NK-92 (cell line): ENCODE results near the gene ADRA2B.

ENCODE experiments used
- DNase-seq: peaks from one replicate; lab custom pipeline; 2025; ENCODE audit not compliant: unreplicated experiment; lab: John Stamatoyannopoulos, UW

ADRA2B gene

DNA sequence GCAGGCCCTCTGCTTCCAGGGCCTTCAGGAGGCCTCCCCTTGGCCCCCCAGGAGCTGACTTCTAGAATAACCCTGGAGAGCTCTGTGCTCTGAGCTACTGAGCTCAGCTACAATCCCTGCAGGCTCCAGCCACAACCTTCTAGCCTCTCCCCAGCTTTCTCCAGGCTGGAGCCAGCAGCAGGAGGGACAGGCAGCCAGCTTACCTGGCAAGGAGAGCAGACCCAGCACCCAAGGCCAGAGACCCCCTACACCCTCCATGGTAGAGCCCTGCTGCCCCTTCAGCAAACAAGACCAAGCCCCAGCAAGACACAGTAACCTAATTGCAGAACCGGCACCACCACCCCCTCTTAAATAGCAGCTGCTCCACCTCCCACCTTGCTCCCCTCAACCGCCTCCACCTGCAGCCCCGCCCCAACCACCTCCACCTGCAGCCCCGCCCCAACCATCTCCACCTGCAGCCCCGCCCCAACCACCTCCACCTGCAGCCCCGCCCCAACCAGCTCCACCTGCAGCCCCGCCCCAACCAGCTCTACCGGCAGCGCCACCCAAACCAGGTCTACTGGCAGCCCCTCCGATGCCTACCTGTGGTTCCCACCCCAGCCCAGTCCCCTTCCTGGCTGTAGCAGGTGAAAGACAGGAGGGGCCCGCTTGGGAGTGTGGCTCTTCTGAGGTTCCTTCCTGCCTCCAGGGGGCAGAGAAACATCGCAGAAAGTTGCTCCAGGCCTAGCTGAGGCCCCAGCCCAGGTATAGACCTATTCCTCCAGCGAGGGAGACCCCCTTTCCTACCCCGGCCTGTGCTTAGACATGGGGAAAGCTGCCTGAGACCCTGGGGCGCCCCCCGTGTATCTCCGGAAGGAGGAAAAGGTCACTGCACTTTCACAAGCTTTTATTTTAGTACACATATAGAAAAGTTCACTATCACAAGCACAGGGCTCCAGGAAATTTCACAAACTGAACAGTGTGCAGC lies 22.1 kb upstream of the ADRA2B start, which contains the start of gene ASTL:
Gene ASTL, minus strand, starts transcription at position 324 of the 967 bp plus-strand sequence. Its CDS starts 66 bp downstream, at position 258.
- no peak for DNase-seq

DNA sequence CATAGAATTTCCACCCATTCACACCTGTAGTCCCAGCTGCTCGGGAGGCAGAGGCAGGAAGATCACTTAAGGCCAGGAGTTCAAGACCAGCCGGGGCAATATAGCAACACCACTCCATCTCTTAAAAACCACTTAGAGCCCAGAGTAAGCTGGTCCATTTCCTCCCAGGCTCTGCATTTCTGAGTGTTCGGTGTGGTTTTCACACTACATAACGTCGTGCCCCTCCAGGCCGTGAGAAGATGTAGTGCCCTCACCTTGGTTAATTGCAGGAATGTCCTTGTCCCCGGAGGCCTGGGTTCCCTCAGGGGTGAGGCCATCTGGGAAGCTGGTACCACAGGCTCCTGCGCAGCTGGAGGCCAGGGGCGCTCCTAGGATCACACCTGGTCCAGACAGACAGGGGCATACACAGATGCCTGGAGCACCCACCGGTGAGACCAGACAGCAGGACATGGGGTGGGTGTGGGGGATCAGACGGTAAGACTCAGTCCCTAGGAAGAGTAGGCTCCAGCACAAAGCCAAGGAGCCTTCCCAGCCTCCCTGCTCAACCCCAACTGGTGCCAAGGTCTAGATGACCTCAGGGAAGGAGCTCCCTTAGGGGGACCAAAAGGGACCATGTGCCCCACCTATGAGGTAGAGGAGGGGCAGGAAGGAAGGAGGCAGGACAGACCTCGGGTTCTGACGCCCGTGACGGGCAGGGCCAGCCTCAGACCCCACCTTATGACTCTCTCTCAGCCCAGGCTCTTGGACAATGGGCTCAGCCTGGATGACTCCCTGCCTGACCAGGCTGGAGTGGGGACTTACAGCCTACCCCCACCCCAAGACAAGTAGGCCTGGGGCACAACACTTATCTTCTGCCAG lies 21.2 kb upstream of the ADRA2B start:
- DNase-seq, result no peak

DNA sequence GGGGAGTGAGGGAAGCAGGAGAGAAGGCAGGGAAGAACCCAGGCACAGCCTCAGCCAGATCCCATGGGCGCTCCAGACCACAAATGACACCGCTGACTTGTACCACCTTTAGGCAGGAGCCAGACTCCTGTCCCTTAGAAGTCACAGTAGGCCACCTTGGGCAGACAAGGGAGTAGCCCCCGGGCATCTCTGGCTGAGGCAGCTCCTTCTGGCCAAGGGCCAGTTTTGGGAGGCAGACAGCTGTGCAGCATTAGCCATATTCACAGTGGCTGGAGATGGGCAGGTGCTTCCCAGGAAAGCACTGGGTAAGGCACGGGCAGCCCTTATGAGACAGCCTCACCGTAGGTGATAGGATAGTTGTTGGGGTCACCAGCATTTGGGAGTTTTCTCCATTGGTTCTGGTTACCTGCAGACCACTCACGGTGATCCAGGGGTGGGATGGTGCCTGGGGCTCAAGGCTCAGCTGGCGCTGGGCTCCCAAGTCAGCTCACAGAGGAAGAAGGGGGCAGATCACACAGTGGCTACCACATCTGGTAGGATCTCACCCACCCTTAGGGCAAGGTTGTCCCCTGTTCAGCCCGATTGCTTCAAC lies 19.9 kb upstream of the ADRA2B start:
- no peak for DNase-seq

DNA sequence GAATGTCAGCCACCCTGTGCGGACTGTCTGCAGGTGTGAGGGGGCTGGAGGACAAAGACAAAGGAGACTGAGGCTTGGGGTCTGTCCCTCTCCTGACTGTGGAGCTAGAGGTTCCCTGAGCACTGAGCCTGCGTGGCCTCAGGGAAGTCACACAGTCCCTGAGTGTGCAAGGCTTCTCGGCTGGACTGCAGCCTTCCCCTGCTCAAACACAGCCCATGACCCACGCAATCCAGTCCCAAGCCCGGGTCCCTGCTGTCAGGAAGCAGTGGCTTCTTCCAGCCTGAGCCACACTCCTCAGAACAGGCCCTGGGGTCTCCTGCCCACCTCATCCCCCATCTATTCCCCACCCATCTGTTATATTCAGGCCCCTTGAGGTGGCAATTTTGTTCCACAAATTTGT lies 19.2 kb upstream of the ADRA2B start:
- DNase-seq, result no peak

DNA sequence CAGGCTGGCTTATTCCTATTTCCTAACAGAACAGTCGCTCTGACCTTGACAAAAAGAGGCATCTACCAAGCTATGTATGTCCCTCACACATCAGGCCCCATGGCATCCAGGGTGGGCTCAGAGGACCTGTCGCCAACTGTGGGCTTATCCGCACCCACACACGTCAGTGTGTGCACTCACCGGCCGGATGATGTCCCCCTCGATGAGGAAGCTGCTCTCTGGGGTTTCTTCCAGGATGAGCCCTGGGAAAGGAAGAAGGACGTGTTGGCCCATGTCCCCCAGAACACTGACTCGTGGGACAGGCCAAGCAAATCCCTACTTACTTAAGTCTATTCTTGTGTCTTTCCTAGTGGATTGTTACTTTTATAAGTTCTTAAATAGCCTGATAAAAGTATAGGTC lies 18.8 kb upstream of the ADRA2B start:
- no peak for DNase-seq

DNA sequence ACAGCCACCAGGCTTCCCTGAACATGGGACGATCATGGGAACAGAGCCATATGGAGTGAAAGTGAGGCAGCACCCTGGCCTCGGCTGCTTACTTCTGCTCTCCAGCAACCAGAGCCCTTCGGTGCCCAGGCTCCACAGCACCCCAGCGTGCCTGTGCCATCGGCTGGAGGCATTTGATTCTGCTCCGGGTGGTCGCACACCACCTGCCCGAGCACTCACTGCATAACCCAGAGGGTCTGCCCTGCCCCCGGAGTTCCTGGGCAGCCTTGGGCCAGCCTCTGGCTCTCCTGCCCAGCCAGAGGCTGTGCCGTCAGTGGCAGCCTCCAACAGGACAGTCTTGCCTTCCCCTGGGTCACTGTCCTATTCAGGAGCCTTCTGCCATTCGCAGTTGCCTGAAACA lies 18.1 kb upstream of the ADRA2B start:
- DNase-seq, result no peak

DNA sequence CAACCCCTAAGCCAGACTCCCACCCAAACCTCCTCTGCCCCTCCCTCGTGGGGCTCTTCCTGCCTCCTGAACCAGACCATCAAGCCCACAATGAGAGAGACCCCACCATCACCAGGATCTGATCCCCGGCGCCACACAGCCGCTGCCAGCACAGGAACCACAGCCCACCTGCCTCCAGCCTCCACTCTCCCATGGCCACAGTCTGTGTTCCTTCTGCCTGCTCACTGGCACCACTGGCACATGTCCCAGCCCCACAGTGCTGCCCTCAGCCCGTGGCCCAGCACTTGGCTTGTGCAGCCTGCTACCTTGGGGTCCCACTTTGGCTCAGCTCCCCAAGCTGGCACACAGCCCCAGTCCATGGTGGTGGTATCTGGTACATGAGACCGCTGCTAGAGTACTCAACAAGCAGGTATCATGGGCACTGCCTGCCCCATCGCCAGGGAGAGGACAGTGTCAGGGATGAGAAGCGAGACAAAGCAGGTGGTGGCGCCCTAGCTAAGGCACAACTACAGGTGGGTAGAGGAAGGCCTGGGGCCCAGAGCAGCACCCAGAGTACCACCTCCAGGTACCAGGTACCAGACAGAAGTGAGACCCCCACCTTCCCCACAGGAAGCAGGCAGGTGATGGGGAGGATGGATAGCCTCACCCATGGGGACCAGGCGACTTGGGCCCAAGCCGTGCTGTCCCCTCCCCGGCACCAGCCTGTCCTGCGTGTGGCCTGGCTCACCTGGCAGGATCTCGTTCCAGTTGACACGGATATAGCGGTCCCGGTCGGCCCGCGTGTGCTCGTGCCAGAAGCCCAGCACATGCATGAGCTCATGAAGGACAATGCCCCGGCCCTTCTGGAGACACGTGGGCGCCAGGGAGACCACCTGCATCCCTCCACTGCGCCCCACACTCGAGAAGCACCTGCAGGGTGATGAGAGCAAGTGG lies 15.7 kb upstream of the ADRA2B start:
- no peak for DNase-seq

DNA sequence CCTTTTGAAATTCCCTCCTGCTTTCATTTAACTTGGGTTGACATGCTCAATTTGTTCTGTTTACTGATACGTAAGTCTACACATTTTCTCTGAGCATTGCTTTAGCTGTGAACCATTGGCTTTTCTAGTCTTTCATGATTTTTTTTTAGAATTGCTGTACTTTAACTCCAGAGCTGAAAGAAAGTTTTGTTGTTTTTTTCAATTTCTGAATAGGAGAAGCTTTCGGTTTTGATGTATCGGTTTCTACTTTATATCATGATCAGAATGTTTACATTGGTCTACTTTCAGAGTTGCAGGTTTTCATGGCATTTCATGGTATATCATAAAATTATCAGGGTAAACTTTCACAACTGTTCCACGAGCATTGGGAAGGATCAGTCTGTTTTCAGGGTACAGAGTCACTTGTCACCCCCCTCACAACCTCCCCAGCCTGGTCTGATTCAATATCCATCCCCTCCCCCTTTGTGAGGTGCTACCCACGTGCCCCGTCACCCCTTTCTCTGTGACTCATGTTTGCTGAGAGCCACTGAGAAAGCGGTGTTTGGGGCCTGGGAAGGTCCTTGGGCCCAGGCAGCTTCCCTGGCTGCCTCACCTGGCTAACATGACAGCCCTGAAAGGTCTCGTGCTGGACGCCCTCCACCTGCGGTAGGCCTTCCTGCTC lies 14.9 kb upstream of the ADRA2B start:
- no peak for DNase-seq

DNA sequence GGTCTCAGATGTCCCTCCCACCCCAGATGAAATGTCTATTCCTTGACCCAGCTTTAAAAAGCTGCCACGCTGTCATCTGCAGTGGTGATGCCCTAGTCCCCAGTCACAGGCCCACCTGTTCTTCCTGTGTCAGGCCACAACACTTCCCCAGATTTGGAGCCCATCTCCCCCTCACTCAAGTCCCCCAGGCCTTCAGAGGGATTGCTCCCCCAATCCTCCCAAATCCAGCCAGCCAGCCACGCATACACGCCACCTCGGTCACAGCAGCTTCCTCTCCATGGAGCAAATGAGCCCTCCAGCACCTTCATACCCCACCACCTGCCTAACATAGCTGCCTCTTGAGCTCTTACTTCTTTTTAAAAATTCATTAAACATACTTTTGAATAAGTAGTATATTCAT lies 14.1 kb upstream of the ADRA2B start:
- no peak for DNase-seq

DNA sequence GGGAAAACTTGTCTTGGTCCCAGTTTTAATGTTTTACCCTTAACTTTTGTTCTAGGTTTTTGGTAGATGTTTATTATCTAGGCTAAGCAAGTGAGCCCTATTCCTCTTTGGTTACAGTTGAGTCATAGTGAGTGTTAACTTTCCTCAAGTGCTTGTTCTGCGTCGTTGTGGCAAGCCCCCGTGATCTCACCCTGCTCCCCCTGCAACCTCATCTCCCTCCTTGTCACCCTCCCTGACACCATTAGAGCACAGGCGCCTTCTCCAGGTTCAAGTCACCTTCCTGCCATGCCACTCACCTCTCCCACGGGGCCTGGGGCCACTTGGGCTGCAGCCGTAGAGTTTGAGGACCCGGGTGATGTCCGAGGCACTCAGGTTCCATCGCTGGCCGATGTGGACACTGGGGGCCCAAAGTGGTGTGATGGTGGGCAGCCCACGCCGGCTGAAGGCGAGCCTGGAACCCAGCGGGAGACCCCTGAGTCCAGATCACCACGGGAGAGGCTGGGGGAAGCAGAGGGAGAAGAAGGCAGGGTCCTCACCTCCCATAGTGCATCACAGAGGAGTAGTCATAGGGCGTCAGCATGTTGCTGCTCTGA lies 13.3 kb upstream of the ADRA2B start:
- no peak for DNase-seq

DNA sequence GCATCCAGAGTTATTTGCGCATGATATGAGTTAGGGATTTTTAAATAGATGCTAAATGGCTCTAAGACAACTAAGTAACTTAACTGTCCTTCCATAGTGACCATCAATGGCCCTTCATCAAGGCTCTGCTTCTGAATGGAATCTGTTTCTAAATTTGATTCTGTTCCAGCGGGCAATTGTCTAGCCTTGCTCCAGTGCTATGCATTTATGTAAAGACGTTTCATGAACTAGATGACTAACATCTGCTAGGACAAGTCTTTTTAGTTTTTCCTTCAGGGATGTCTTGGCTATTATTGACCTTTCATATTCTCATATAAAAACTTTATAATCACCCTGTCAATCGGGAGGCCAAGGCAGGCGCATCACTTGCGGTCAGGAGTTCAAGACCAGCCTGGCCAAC lies 12.1 kb upstream of the ADRA2B start:
- DNase-seq, result no peak

DNA sequence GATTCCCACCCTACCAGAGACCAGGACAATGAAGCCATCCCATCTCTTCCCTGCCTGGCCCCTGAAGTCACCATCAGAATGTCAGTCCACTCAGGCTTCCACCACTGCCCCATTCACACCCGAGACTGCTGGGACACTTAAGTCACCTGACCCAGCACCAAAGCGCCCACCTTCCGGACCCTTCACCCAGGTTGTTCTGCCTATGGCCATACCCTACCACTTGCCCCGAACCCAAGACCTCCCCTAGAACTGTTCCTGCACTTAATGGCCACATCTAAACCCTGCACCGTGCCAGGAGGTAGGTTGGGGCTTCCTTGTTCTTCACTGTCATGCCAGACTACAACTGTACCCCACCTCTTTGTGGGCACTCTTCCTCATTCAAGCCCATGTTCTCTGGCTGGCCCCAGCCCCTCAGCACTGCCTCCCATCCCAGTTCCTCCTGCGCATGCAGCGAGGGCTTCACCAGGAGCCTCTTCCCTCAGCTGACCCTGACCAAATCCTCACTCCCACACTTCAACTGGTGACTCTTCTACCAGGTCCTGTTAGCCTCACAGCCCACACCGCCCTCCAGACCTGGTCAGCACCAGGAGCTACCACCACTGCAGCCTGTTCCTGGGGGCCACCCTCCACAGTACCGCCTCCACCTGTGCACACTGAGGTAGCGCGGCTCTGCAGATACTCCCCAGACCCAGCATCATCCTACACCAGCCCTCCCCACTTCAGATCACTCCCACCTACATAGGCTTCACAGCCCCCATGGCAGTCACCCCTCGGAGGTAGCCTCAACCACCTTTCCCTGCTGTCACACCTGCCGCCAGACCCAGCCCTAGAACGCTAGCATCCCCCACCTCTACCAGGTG lies 8.3 kb upstream of the ADRA2B start:
- no peak for DNase-seq

DNA sequence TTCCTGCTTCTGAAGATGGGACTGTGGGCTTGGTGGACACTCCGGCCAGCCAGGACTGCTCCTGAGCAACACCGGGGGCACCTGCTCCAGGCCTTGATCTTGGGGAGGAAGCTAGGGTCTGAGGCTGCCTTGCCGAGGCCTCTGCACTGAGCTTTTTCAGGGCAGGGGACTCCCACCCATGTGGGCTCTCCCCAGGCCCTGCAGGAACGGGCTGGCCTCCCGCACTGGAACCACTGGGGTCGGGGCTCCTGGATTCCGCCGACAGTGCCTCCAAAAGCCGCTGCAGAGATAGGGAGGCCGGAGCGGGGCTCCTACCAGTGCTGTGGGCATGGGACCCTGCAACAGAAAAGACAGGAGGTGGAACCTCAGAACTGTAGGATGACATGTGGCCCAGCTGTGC lies 7.6 kb upstream of the ADRA2B start:
- no peak for DNase-seq

DNA sequence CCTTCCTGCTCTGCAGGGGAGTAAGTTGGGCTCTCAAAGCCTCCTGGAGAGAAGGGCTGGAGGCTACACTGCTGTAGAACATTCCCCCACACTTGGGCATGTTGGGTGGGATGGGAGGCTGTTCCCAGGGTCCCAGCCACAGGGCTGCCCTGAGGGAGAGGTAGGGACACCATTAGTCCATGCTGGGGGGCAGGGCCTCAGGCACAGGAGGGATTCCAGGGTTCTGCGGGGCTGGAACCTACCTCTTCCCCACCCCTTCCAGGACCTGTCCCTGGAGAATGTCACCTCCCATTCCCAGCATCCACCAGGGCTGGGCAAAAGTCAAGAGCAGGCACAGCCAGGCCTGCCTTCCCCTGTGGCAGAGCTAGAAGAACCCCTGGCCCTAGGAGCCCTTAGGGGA lies 6.9 kb upstream of the ADRA2B start:
- no peak for DNase-seq

DNA sequence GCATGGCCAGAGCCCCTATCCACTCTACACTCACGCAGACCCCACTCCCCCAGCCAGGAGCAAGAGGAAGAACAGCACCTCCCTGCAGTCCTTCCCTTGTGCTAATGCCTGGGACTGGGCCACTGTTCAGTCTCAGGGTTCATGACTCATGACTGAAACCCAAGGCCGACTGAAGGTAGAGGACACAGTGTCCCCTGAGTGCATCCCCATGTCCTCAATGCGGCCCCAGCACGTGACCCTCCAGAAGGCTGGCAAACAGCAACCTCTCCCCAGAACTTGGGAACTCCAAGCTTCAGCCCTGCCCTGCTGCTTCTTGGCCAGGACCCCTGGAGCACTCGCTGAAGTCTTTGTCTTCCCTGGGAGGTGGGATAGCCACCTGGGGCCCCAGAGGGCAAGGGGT lies 6.0 kb upstream of the ADRA2B start:
- no peak for DNase-seq

DNA sequence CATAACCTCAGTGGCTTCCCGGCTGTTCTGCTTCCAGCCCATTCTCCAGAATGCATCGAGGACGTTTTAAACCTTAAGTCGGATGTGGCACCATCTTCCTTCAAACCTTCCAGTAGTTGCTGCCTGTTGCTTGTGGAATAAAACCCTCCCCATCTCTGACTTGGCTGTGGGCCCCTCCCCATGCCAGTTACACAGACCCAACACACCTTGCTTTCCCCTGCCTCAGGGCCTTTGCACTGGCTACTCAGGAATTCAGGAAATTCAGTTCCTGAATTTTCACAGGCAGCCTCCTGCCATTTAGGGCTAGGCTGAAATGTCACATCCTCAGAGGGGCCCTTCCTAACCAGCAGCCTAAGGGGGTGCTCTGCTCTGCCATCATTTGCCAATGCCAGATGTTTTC lies 5.0 kb upstream of the ADRA2B start:
- DNase-seq, result no peak

DNA sequence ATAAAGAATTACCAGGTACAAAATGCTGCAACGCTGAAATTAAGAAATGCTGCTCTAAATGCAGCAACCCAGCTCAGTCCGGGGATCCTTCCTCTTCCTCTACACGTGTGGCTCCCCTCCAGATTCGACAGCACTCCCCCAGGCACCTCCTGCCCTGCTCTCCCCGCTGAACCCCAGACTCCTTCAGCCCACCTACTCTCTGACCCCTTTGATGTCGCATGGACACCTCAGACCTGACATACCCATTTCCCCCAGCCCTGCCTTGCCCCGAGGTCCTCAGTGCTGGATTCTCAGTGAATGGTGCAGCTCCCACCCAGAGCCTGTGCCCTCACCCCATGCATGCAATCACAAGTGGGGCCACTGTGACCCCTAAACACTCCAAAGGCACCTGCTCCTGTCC lies 4.6 kb upstream of the ADRA2B start:
- DNase-seq, result no peak

DNA sequence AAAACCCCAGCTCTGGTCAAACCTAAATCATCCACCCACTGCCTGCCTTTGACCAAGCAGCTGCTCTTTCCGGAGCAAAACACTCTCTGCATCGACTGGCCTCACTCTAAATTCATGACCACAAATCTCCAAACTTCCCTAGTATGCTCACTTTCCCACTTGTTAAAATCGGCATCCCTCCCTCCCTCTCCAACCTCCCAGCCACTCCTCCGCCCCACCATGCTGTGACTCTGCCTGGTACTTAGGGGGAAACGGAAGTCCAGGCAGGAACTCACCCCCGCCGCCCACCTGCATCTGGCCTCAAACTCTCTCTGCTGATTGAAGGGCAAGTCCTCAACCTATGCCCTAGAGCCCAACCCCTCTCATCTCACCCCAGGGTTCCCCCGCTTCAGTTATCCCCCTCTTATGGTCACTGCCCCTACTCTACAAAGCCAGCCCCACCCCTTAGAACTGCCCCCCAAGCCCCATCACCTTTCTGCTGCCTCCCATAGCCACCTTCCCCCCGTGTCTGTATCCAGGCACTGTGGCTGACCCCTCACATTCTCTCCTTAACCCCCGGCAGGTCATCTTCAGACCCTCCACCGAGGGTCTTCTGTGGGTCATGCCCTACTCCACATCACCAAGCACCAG lies 3.8 kb upstream of the ADRA2B start:
- no peak for DNase-seq
